GM19035 (cell line): Measurements from ENCODE around the gene FNBP1.
"Not testable (repeated sequence)": the region's sequence is repeated elsewhere in the genome, so short reads cannot be mapped to it uniquely, and the experiment has no call there.

ENCODE experiments used
- ATAC-seq: cut with Tn5 transposase; IDR thresholded peaks from one replicate; pipeline ENCODE4 v1.9.1; 2021; ENCODE audit not compliant: unreplicated experiment

The FNBP1 gene

GRCh38 chr9:129995409-129996160 is 47.4 kb downstream of the FNBP1 start:
- no peak for ATAC-seq

- ATAC-seq, result no peak
Observed at GRCh38 chr9:129994882-129995281, 48.1 kb downstream of the FNBP1 start.

- not testable (repeated sequence) for ATAC-seq
Observed at GRCh38 chr9:129991139-129991538, 51.9 kb downstream of the FNBP1 start.

GRCh38 chr9:129990269-129991010 is 52.5 kb downstream of the FNBP1 start:
- no peak for ATAC-seq

- no peak for ATAC-seq
Observed at GRCh38 chr9:129989740-129990139, 53.2 kb downstream of the FNBP1 start.

GRCh38 chr9:129989362-129989708 is 53.7 kb downstream of the FNBP1 start:
- no peak for ATAC-seq

GRCh38 chr9:129988607-129989361 is 54.2 kb downstream of the FNBP1 start:
- peak; percentile 53 for ATAC-seq

- no peak for ATAC-seq
Observed at GRCh38 chr9:129987941-129988340, 55.0 kb downstream of the FNBP1 start.

- ATAC-seq, result no peak
Observed at GRCh38 chr9:129987047-129987446, 55.9 kb downstream of the FNBP1 start.

GRCh38 chr9:129984589-129984988 is 58.4 kb downstream of the FNBP1 start:
- not testable (repeated sequence) for ATAC-seq

GRCh38 chr9:129983891-129984290 is 59.1 kb downstream of the FNBP1 start:
- ATAC-seq, result no peak

GRCh38 chr9:129981180-129981907 is 61.6 kb downstream of the FNBP1 start:
- ATAC-seq, result no peak

- not testable (repeated sequence) for ATAC-seq
Observed at GRCh38 chr9:129980224-129980623, 62.8 kb downstream of the FNBP1 start.

GRCh38 chr9:129979071-129979745 is 63.8 kb downstream of the FNBP1 start:
- no peak for ATAC-seq

GRCh38 chr9:129972816-129973215 is 70.2 kb downstream of the FNBP1 start:
- no peak for ATAC-seq

GRCh38 chr9:129968690-129969485 is 74.1 kb downstream of the FNBP1 start:
- ATAC-seq, result no peak

- no peak for ATAC-seq
Observed at GRCh38 chr9:129964901-129965734, 77.9 kb downstream of the FNBP1 start.

GRCh38 chr9:129962889-129963703 is 79.9 kb downstream of the FNBP1 start:
- ATAC-seq, result peak; percentile 80
